ENCODE results near the gene HMGN2.
"Not testable (repeated sequence)": the region's sequence is repeated elsewhere in the genome, so short reads cannot be mapped to it uniquely, and the experiment has no call there.

Gene HMGN2

DNA sequence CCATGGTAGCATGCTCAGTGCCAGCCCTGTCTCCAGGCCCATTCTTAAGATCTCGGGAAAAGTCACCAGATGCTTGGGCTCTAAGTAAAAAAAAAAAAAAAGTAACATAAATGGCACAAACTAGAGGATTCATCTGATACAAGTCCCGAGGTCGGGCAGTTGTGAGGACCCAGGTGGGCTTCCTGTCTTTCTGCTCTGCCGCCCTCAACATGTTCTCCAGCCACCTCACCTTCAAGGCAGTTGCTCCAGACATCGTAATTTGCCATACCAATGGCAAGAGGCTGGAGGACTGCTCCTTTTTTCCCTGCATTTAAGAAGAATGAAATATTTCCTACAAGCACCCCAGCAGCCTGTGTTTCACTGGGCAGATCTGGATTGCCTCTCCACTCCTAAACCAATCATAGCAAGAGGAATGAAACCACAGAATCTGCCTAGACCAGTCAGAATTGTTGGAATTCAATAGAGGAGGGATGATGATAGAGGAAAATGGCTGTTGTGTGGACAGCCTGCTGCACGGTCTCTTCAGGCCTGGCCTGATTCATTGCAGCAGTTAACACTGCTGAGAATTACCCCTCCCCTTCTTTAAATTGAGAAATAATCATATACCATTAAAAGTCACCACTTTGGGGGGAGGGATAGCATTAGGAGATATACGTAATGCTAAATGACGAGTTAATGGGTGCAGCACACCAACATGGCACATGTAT, 5.4 kb downstream of the HMGN2 start:
- DNase-seq, result no peak

DNA sequence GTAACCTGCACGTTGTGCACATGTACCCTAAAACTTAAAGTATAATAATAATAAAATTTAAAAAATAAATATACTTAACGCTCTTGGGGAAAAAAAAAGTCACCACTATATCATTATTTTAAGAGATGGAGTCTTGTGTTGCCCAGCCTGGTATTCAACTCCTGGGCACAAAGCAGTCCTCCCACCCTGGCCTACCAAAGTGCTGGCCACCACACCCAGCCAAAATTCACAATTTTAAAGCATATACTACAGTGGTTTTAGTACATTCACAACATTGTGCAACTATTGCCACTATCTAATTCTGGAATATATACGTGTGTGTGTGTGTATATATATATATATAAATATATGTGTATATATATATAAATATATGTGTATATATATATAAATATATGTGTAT, 5.9 kb downstream of the HMGN2 start:
- no peak for DNase-seq

- no peak for DNase-seq
Observed at GRCh38 chr1:26478988-26479387, 6.7 kb downstream of the HMGN2 start.

DNA sequence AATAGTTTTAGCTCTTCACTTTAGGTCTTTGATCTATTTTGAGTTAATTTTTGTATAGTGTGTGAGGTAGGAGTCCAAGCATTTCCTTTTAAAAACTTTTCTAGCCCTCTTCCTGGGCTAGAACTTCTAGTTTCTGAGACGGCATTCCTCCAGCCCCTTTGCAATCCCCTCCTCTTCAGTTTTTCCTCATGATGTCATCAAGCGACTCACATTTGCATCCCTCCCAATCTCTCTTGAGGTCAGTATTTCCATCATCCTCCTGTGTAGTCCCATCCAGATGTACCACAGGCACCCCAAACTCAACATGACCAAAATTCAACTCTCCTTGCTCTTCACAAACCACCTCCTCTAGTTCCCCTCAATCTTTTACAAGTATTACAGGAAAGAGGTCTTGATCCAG, 10.7 kb downstream of the HMGN2 start:
- DNase-seq, result no peak

DNA sequence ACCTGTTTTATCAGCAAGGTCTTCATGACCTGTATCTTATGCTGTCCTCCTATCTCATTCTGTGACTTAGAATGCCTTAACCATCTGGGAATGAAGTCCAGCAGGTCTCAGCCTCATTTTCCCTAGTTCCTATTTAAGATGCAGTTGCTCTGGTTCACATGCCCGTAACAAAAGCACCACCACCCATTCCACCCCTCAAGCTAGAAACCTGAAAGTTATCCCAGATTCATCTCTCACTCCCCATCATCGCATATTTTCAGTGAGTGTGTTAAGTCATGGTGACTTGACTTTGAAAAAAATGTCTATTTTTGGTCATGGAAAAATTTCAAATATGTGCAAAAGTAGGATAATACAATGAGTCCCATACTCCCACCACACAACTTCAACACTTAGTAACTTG, 11.7 kb downstream of the HMGN2 start:
- no peak for DNase-seq

- no peak for DNase-seq
Observed at GRCh38 chr1:26490155-26490554, 17.9 kb downstream of the HMGN2 start.

DNA sequence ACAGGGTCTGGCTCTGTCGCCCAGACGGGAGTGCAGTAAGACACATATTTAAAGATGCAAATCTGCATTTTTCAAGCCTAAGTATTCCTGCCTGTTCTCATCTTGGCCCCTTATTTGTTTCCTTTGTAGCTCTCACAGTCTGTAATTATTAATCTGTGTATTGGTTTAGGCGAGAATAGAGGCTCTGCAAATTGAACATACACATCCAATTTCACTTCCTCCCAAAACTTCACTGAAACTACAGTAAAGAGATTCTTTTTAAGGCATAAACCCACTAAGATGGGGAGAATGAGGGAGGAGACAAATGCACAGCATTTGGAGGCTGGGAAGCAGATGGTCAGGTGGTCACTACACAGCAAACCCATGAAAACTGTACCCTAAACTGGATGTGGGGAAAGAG, 21.0 kb downstream of the HMGN2 start:
- DNase-seq, result no peak

DNA sequence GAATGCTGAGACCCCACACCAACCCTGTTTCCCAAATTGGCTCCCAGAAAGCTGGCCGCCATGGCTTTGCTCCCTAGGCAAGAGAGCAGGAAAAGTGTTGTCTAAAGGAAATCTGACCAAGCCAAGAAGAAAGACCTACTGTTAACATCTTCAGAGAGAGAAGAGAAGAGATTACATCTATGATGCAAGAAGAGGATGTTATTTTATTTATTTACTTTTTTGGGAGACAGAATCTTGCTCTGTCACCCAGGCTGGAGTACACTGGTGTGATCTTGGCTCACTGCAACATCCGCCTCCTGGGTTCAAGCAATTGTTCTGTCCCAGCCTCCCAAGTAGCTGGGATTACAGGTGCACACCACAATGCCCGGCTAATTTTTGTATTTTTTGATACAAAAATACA, 21.7 kb downstream of the HMGN2 start:
- no peak for DNase-seq

GRCh38 chr1:26496861-26497260, 24.6 kb downstream of the HMGN2 start:
- no peak for DNase-seq

- DNase-seq, result no peak
Observed at GRCh38 chr1:26498894-26499293, 26.7 kb downstream of the HMGN2 start.

- DNase-seq, result peak; percentile 82 to 86 (median 84)
Observed at GRCh38 chr1:26500488-26501175, 28.4 kb downstream of the HMGN2 start.

GRCh38 chr1:26510711-26511110, 38.5 kb downstream of the HMGN2 start:
- not testable (repeated sequence) for DNase-seq

GRCh38 chr1:26515836-26516235, 43.6 kb downstream of the HMGN2 start:
- not testable (repeated sequence) for DNase-seq

DNA sequence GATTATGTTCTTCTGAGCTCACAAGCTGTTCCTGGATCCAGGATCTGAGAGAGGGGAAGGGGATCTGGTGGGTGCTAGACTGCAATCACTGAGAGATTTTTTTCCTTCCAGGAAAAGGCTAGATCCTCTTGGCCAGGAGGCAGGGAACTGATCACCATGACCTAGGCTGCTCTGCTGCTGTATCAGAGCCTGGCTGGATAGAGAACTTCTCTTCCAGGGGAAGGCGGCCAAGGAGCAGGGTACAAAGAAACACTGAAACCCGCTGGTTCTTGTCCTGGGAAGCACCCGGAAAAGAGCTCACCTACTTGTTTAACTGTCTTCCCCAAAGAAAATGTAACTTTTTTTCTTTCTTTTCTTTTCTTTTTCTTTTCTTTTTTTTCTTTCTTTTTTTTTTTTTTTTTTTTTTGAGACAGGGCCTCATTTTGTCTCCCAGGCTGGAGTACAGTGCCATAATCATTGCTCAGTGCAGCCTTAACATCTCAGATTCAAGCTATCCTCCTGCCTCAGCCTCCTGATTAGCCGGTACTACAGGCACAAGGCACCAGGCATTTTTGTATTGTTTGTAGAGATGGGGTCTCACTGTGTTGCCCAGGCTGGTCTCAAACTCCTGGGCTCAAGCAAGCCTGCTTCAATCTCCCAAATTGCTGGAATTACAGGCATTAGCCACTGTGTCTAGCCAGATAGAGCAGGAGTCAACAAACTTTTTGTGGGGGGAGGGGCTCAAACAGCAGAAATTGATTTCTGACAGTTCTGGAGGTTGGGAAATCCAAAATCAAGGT, 44.9 kb downstream of the HMGN2 start:
- no peak for DNase-seq

GRCh38 chr1:26517766-26518049, 45.5 kb downstream of the HMGN2 start:
- DNase-seq, result no peak

DNA sequence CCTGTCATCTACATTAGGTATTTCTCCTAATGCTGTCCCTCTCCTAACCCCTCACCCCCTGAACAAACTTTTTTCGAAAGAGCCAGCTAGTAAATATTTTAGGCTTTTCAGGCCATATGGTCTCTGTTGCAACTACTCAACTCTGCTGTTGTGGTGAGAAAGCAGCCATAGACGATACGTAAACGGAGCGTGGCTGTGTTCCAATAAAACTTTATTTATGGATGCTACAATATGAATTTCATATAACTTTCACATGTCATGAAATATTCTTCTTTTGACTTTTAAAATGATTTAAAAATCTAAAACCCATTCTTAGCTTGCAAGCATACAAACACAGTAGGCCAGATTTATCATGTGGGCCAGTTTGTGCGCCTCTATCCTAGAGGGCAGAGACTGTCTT, 46.1 kb downstream of the HMGN2 start:
- DNase-seq, result no peak

- DNase-seq, result no peak
Observed at GRCh38 chr1:26520339-26520738, 48.1 kb downstream of the HMGN2 start.

GRCh38 chr1:26521669-26522030, 49.4 kb downstream of the HMGN2 start:
- no peak for DNase-seq

DNA sequence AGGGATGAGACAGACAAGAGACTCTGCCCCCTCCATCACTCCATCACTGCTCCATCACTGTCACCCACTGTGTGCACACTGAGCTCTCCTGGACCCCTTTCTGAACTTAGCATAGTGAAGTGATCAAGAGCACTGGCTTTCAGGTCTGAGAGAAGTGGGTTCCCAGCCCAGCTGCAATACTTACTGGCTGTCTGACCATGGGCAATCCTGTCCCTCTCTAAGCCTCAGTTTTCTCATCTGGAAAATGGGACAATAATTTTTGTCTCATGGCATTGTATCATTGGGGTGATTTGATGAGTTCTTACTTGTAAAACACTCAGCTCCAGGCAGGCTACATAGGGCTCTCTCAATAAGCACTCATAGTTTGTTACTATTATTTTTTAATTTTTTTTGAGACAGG, 49.8 kb downstream of the HMGN2 start:
- no peak for DNase-seq

DNA sequence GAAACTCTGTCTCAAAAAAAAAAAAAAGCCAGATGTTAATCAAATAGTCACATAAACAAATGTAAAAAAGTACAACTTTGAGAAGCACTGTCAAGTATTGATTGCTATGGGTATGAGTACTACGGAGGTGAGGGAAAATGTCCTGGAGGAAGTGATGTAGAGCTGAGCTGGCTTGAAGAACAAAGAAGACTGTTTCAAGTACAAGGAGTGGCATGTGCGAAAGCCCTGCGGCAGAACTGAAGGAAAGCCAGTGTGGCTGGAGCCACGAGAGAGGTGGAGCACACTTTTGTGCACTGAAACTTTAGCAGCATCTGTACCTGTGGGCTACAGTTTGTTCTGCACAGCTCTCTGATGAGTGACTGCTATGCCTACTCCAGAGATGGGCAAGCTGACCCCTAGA, 51.9 kb downstream of the HMGN2 start:
- DNase-seq, result no peak

Data from activated CD4-positive, CD25-positive, alpha-beta regulatory T cell (primary cell).